Activated CD8-positive, alpha-beta T cell treated with anti-CD3 and anti-CD28 coated beads, Interleukin-2, amount 10 ng/mL, durations not matched to agents 7 days and 5 days (primary cell): ENCODE data around the gene IMMP1L. TPM values are rescaled to one million over a fixed set of nuclear protein-coding genes. Genes with fewer than 3 reads are reported as not detected.

ENCODE experiments used
- ATAC-seq: fragments of 150-1000 bp; cut with Tn5 transposase; one replicate; pipeline ENCODE4 v1.10.0; 2021; ENCODE audit warnings: moderate library complexity
- CTCF ChIA-PET: fragments of 350-600 bp; sonication (Branson Sonifier 250); formaldehyde crosslinking; loops from one replicate; lab custom pipeline; 2021; ENCODE audit warnings: antibody characterized with exemption; lab: Charles Lee
- POLR2A ChIA-PET: fragments of 350-600 bp; sonication (Branson Sonifier 250); formaldehyde crosslinking; loops from one replicate; lab custom pipeline; 2021; ENCODE audit warnings: antibody characterized with exemption; lab: Charles Lee
- DNase-seq: peaks from one replicate; pipeline ENCODE4 v3.0.0-alpha.2; 2020
- H3K27ac Mint-ChIP-seq: one replicate; pipeline ENCODE4 v1.8.0; 2021; ENCODE audit warnings: mild to moderate bottlenecking, mixed read lengths
- H3K27me3 Mint-ChIP-seq: one replicate; pipeline ENCODE4 v1.8.0; 2021; ENCODE audit warnings: low read depth, mixed read lengths
- H3K36me3 Mint-ChIP-seq: one replicate; pipeline ENCODE4 v1.8.0; 2021; ENCODE audit warnings: low read depth, mixed read lengths
- H3K4me1 Mint-ChIP-seq: one replicate; pipeline ENCODE4 v1.8.0; 2021; ENCODE audit warnings: low read depth, mixed read lengths
- H3K4me3 Mint-ChIP-seq: one replicate; pipeline ENCODE4 v1.8.0; 2021; ENCODE audit warnings: mild to moderate bottlenecking, mixed read lengths
- H3K9me3 Mint-ChIP-seq: one replicate; pipeline ENCODE4 v1.8.0; 2022; ENCODE audit warnings: mixed read lengths; ENCODE audit not compliant: insufficient read depth
- total RNA-seq, 2 experiments: library from RNA; stranded (reverse); gene quantifications; one replicate each; pipeline ENCODE4 v1.2.3, GENCODE V29; 2021

The IMMP1L gene
- total RNA-seq, 2 experiments from 2014 or later, result 17.7 to 18.1 TPM

DNA sequence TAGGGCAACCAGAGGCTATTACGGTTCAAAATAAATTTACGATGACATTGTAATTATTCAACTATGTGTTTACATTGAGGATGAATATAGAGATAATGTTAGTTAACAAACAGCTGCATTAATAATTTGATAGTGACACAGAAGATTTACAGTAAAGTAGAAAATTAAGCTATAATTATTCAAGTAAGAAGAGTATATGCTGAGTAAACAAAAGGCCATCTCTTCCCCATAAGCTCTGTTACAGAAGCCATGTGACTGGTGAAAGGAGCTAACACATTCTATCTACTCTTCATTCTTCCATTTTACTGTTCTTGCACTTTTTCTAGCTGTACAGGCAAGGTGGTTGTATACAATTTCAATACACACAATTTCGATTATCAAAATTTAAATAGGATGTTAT is 54.2 kb downstream of the IMMP1L start:
- Mint-ChIP-seq H3K9me3 (no peaks in the 10 kb centered on the region), H3K36me3 (peaks cover 18% of the 10 kb centered on the region), H3K27ac (no peak overlapping the region), H3K4me3 (no peak overlapping the region), H3K27me3 (no peaks in the 10 kb centered on the region), H3K4me1 (no peaks in the 10 kb centered on the region)
- DNase-seq (no peak), ATAC-seq (no peak)
- ChIA-PET CTCF (no interaction called here), POLR2A (no interaction called here)

DNA sequence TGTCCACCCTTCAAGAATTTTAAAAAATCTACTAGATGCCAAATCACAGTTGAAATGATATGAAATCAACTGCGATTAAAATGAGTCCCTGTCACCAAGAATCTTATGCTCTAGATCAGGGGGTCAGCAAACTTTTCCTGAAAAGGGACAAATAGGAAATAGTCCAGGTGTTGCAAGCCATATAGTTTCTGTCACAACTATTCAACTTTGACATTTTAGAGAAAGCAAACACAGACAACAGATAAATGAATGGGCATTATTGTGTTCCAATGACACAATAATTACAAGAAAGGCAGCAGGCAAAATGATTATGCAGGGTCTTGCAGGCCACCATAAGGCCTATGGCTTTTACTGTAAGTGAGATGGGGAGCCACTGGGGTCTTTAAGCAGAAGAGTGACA is 58.6 kb downstream of the IMMP1L start:
- ChIA-PET CTCF (no interaction called here), POLR2A (no interaction called here)
- no peaks in the 10 kb centered on the region for H3K27me3 Mint-ChIP-seq
- no peak overlapping the region for H3K27ac Mint-ChIP-seq
- DNase-seq (no peak), ATAC-seq (no peak)
- no peaks in the 10 kb centered on the region for H3K9me3 Mint-ChIP-seq
- H3K4me3 Mint-ChIP-seq, result no peak overlapping the region
- peaks cover 33% of the 10 kb centered on the region for H3K36me3 Mint-ChIP-seq
- H3K4me1 Mint-ChIP-seq, result no peaks in the 10 kb centered on the region

DNA sequence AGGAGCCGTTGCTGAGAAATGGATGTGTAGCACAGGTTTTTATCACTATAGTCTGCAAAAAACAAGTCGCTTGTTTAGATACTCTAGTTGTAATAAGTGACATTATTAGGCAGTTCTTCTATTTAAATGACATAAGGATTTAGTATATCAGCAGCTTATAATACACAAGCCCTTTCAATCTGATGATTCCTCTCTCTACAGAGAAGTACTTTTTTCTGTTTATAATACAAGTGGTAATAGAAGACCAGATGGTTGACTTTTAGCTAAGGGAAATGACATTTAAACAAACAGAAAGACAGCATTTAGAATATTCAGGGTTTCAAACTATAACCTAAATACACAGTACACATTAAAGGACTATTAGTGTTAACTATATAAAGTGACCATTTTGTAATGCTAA is 60.4 kb downstream of the IMMP1L start:
- Mint-ChIP-seq H3K4me1 (no peaks in the 10 kb centered on the region), H3K9me3 (no peaks in the 10 kb centered on the region), H3K27ac (no peak overlapping the region), H3K27me3 (no peaks in the 10 kb centered on the region), H3K4me3 (no peak overlapping the region), H3K36me3 (peaks cover 31% of the 10 kb centered on the region)
- ChIA-PET POLR2A (no interaction called here), CTCF (no interaction called here)
- no peak for ATAC-seq
- no peak for DNase-seq

DNA sequence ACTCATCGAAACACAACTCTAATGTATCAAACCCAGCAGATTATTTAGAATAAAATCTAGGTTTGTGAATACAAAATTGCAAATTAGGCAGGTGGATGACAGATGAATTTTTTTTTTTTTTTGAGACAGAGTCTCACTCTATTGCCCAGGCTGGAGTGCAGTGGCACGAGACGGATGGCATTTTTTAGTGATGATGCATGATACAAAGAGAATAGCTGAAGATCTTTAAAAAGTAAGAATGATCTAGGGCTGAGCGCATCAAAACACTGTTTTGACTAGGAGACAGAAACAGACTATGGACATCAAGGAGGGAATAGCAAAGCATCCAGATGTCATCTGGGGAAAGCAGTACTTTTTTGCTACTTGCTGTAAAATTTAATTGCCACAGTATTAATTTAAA is 63.8 kb downstream of the IMMP1L start:
- ATAC-seq (no peak), DNase-seq (no peak)
- Mint-ChIP-seq H3K27ac (no peak overlapping the region), H3K4me3 (no peak overlapping the region), H3K4me1 (no peaks in the 10 kb centered on the region), H3K9me3 (no peaks in the 10 kb centered on the region), H3K36me3 (peaks cover 20% of the 10 kb centered on the region), H3K27me3 (no peaks in the 10 kb centered on the region)
- ChIA-PET CTCF (no interaction called here), POLR2A (no interaction called here)

DNA sequence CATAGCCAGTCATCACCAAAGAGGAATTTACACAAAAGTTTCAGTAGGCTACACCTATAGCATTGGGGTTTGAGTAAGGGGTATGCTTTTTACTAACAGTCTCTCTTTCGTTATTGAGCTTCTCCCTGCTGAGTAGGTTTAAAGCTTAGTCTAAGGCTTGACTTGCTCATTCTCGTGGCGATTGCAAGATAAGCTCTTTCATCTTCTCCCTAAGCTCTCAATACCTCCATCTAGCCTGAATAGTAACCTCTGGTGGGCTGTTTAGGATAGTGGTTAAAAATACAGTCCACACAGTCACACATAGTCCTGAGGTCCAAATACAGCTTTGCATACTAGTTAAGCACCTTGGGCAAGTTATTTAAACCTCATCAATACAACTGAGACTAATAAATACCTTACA is 65.6 kb downstream of the IMMP1L start:
- CTCF ChIA-PET, result no interaction called here
- H3K9me3 Mint-ChIP-seq, result peaks cover 5% of the 10 kb centered on the region
- POLR2A ChIA-PET, result interaction anchor here (0.7 kb wide), 1 partner anchor 24 kb away, joined by 3 read pairs; no protein-coding TSS in a partner anchor
- ATAC-seq, result no peak
- no peak overlapping the region for H3K27ac Mint-ChIP-seq
- H3K27me3 Mint-ChIP-seq, result no peaks in the 10 kb centered on the region
- no peaks in the 10 kb centered on the region for H3K4me1 Mint-ChIP-seq
- H3K4me3 Mint-ChIP-seq, result no peak overlapping the region
- H3K36me3 Mint-ChIP-seq, result peaks cover 19% of the 10 kb centered on the region
- DNase-seq, result no peak

DNA sequence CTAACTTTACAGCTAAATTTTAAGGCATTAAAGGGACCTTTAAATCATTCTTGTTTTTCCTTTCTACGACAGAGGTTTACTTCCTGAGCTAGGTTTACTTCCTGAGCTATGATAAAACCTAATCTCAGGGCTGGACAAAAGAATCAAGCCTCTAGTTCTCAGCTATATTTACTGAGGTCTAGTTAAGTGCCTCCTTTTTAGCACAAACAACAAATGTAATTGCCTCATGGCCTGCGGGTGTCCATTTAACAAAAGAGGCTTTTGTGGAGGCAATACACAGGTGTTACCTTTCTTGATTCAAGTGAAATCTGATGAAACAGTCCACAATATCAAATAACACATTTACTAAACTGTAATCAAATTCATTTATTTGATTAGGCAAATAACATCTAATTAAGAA is 67.3 kb downstream of the IMMP1L start:
- POLR2A ChIA-PET, result no interaction called here
- Mint-ChIP-seq H3K4me1 (peaks cover 9% of the 10 kb centered on the region), H3K36me3 (peaks cover 9% of the 10 kb centered on the region), H3K27me3 (no peaks in the 10 kb centered on the region), H3K9me3 (peaks cover 11% of the 10 kb centered on the region), H3K27ac (no peak overlapping the region), H3K4me3 (no peak overlapping the region)
- CTCF ChIA-PET, result no interaction called here
- DNase-seq (no peak), ATAC-seq (no peak)

DNA sequence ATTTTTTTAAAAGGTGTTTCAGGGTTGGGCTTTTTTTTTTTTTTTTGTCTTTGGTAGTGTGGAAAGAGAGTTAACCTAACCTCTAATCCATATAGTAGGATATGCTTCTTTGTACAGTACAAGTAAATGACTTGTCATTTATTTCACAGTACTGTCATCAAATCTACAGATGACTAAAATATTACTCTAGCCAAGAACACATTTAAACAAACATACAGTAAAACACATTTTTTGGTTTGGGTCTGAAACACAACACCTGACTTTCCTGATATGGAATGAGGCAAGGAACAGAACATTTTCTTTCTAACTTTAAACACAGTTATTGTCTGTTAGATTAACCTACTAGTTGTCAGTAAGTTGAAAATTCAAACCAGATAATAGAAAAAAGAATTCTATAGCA is 68.1 kb downstream of the IMMP1L start:
- POLR2A ChIA-PET, result no interaction called here

DNA sequence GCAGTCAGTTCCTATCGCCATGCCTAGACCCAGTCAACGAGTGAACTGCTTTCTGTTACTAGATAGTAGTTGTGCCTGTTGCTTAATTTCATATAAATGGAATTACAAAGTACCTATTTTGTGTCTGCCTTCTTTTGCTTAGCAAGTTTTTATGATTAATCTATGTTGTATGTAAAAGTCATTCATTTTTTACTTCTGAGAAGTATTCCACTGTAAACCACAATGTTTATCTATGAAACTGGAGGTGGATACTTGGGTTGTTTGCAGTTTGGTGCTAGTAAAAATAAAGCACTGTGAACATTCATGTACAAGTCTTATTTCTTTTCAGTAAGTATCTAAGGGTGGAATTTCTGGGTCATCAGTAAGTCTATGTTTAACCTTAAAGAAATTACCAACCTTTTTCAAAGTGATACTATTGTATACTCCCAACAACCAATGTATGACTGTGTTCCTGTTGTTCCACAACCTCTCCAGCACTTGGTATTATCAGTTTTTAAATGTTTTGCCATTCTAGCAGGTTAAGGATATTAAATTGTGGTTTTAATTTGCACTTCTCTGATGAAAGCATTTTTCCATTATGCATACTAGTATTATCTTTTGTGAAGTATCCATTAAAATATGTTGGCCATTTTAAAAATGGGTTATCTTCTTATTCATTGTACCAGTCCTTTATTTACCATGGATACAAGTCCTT is 71.5 kb downstream of the IMMP1L start:
- H3K4me1 Mint-ChIP-seq, result peaks cover 10% of the 10 kb centered on the region
- no peak for ATAC-seq
- no peaks in the 10 kb centered on the region for H3K27me3 Mint-ChIP-seq
- H3K9me3 Mint-ChIP-seq, result peaks cover 11% of the 10 kb centered on the region
- no peak overlapping the region for H3K4me3 Mint-ChIP-seq
- CTCF ChIA-PET, result no interaction called here
- POLR2A ChIA-PET, result no interaction called here
- H3K36me3 Mint-ChIP-seq, result peaks cover 3% of the 10 kb centered on the region
- DNase-seq, result no peak
- no peak overlapping the region for H3K27ac Mint-ChIP-seq

More for the DNA sequence above, 68.1 kb downstream of the IMMP1L start:
- Mint-ChIP-seq H3K4me1 (peaks cover 10% of the 10 kb centered on the region), H3K4me3 (no peak overlapping the region), H3K27me3 (no peaks in the 10 kb centered on the region), H3K9me3 (peaks cover 11% of the 10 kb centered on the region), H3K27ac (no peak overlapping the region), H3K36me3 (peaks cover 3% of the 10 kb centered on the region)
- ATAC-seq, result no peak
- CTCF ChIA-PET, result no interaction called here
- DNase-seq, result no peak

DNA sequence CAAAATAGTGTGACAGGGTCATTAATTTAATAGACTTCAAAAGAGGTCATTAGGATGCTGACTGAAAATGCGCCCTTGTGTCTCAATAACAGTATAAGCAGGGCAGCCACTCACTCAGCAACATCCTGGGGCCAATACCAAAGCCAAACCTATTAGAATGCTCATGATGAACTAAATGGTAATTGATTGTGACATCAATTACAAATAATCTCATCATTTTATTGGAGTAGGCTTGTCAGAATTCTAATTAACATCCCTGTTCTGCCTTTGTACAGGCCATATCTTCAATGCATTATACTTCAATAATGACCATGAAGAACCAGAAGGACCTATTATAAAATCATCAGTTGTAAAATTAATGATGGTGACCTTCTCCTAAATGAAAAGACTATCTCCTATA is 75.6 kb downstream of the IMMP1L start:
- Mint-ChIP-seq H3K9me3 (peaks cover 7% of the 10 kb centered on the region), H3K27me3 (no peaks in the 10 kb centered on the region), H3K36me3 (peaks cover 22% of the 10 kb centered on the region), H3K4me3 (no peak overlapping the region), H3K4me1 (peaks cover 10% of the 10 kb centered on the region), H3K27ac (no peak overlapping the region)
- CTCF ChIA-PET, result no interaction called here
- DNase-seq (no peak), ATAC-seq (no peak)
- POLR2A ChIA-PET, result no interaction called here

DNA sequence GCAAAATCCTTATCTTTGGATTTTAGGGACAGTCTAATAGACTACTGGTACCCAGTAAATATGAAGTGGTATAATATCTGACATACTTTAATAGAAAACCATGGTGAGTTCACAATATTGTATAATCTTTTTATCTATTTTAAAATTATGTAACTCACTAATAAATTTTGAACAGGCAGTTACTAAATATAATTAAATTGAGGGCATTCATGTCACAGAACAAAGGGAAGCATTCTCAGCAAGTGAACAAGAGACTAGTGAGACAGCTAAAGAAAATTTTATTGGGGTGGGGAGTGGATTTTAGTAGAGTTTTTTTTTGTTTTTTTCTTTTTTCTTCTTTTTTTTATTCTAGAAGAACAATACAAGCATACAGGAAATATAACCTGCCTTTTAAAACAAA is 84.8 kb downstream of the IMMP1L start:
- H3K4me3 Mint-ChIP-seq, result no peak overlapping the region
- H3K4me1 Mint-ChIP-seq, result no peaks in the 10 kb centered on the region
- no peak overlapping the region for H3K27ac Mint-ChIP-seq
- no peak for DNase-seq
- H3K9me3 Mint-ChIP-seq, result no peaks in the 10 kb centered on the region
- no peaks in the 10 kb centered on the region for H3K27me3 Mint-ChIP-seq
- no peak for ATAC-seq
- POLR2A ChIA-PET, result interaction anchor here (0.6 kb wide), 1 partner anchor 666 kb away, joined by 4 read pairs; the partner anchor contains the start of gene RCN1
- H3K36me3 Mint-ChIP-seq, result peaks cover 3% of the 10 kb centered on the region
- CTCF ChIA-PET, result interaction anchor here (0.7 kb wide), 1 partner anchor 751 kb away, joined by 4 read pairs; no protein-coding TSS in a partner anchor

DNA sequence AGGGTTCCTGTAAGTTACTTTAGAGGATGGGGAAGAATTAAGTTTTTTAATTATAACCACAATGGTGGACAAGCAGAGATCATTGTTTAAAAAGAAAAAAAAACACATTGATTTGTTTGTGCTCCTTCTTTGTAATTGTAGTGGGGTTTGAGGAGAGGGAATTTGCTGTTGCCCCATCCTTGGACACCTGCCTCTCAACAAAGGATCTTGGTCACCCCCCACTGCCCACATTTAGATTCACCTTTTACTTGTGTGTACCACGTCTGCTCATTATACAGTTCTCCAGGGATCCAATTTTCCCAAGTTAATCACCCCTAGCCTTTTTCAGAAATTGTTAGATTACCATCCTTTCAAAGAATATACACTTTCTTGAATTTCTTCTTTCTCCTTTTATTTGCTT is 86.7 kb downstream of the IMMP1L start:
- H3K4me1 Mint-ChIP-seq, result no peaks in the 10 kb centered on the region
- ChIA-PET CTCF (no interaction called here), POLR2A (no interaction called here)
- no peak for DNase-seq
- ATAC-seq, result no peak
- H3K27me3 Mint-ChIP-seq, result no peaks in the 10 kb centered on the region
- no peak overlapping the region for H3K4me3 Mint-ChIP-seq
- H3K27ac Mint-ChIP-seq, result no peak overlapping the region
- H3K36me3 Mint-ChIP-seq, result no peaks in the 10 kb centered on the region
- H3K9me3 Mint-ChIP-seq, result no peaks in the 10 kb centered on the region

DNA sequence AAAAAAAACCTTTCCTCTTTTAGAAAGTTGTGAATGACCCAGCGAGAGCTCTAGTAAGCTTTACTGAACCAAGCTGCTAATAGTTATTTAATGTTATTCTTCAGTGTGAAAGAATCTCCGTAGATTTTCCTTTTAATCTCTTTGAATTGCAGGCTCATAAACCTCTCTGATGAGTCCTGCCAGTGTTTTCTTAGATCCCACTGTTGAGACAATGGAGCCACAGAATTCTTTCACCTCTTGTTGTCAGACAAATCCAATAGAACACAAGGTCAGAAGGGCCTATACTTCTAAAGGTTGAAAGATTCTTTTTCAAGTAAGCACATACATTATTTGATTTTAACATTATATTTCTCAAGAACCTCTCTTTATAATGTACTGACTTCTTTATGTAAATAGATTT is 87.6 kb downstream of the IMMP1L start:
- POLR2A ChIA-PET, result no interaction called here
- CTCF ChIA-PET, result no interaction called here
- no peak for ATAC-seq
- Mint-ChIP-seq H3K4me1 (no peaks in the 10 kb centered on the region), H3K27me3 (no peaks in the 10 kb centered on the region), H3K27ac (no peak overlapping the region), H3K4me3 (no peak overlapping the region), H3K36me3 (no peaks in the 10 kb centered on the region), H3K9me3 (no peaks in the 10 kb centered on the region)
- DNase-seq, result no peak

DNA sequence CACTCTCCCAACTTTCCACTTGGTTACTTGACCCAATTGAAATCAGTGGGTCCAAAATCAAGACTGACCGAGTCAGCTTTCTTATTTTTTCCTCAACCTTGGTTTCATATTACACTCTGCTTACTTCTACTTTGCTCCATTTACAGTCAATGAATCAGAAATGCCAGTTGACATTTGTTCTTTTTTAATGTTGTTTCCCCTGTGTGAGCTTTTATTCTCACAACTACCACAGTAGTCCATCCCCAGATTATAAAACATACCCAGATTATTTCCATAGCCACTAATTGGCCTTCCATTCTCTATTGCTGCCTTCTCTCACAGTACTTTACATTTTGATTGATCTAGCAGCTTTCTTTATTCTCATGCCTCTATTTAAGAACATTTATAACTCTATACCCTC is 89.8 kb downstream of the IMMP1L start:
- CTCF ChIA-PET, result no interaction called here
- Mint-ChIP-seq H3K4me1 (no peaks in the 10 kb centered on the region), H3K36me3 (peaks cover 5% of the 10 kb centered on the region), H3K27me3 (no peaks in the 10 kb centered on the region), H3K27ac (no peak overlapping the region), H3K9me3 (no peaks in the 10 kb centered on the region), H3K4me3 (no peak overlapping the region)
- DNase-seq, result no peak
- POLR2A ChIA-PET, result no interaction called here
- ATAC-seq, result no peak
